Lower leg skin (tissue), 3 donors: ENCODE measurements around the gene NUFIP2.

Experiments used
- CTCF ChIP-seq, 3 donors: fragments of 450-650 bp; IDR thresholded peaks; one replicate each; pipeline ENCODE4 v1.5.1; 2016; ENCODE audit warnings: antibody characterized with exemption in 3 of 3, mild to moderate bottlenecking in 3 of 3, moderate library complexity in 2 of 3
- POLR2A ChIP-seq, 2 donors: fragments of 450-650 bp; IDR thresholded peaks; one replicate each; pipeline ENCODE4 v1.6.1; 2016 to 2017; ENCODE audit warnings: antibody characterized with exemption in 2 of 2, mild to moderate bottlenecking in 1 of 2, moderate library complexity in 1 of 2

DNA sequence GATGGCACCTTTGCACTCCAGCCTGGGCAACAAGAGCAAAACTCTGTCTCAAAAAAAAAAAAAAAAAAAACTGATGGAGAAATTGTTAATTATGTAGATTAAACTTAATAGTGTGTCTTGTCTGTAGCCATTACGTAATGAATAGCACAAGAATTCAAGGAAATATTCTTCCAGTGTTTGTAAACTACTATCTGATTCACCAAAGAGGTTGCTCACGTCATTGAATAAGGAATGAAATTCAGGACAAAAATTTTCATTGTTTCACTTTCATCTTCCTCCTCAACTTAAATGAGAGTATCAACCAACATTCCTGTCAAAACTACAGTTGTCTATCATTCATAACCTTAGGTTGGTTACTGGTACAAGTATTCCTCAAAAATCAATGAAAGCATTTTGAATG is 83.1 kb downstream of the NUFIP2 start:
- TF ChIP-seq CTCF (IDR thresholded peaks at IDR 0.05) (no peak), POLR2A (IDR thresholded peaks at IDR 0.05) (no peak)
